OCI-LY3 (cell line): Measurements from ENCODE around the gene ARHGAP15.

Source experiments
- EZH2phosphoT487 ChIP-seq: fragments of 200-600 bp; shearing (Covaris generic); IDR thresholded peaks from 2 replicates; pipeline ENCODE4 v1.6.1; 2018; ENCODE audit warnings: antibody characterized with exemption, mixed run types, low read depth
- TF ChIP-seq, protein P1 (sequence below): fragments of 200-600, 300-600 bp; sonication (generic); IDR thresholded peaks from 2 replicates; pipeline ENCODE4 v1.5.1; 2014; ENCODE audit warnings: antibody characterized with exemption, low read length, low read depth

DNA sequence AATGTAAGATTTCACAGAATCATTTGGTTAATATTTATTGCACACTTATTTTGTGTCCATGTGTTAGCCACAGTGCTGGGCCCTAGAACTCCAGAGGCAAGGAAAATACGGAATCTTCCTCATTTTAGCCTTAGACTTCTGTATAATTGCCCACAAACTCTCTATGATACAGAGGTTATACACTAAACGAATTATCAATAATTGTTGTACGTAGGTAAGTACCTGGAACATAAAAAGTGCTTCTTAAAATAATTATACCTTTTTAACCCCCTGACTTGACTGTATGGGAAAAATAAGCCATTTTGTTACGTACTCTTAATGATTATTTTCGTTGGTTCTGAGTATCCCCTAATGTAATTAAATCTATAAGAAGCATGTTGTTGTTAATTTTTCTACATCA is 119.4 kb downstream of the ARHGAP15 start:
- TF ChIP-seq EZH2phosphoT487, result no peak
- TF ChIP-seq, protein P1, sequence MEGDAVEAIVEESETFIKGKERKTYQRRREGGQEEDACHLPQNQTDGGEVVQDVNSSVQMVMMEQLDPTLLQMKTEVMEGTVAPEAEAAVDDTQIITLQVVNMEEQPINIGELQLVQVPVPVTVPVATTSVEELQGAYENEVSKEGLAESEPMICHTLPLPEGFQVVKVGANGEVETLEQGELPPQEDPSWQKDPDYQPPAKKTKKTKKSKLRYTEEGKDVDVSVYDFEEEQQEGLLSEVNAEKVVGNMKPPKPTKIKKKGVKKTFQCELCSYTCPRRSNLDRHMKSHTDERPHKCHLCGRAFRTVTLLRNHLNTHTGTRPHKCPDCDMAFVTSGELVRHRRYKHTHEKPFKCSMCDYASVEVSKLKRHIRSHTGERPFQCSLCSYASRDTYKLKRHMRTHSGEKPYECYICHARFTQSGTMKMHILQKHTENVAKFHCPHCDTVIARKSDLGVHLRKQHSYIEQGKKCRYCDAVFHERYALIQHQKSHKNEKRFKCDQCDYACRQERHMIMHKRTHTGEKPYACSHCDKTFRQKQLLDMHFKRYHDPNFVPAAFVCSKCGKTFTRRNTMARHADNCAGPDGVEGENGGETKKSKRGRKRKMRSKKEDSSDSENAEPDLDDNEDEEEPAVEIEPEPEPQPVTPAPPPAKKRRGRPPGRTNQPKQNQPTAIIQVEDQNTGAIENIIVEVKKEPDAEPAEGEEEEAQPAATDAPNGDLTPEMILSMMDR, result no peak
